K562 (cell line): ENCODE data around the gene VGLL4. TPM values are rescaled to one million over a fixed set of nuclear protein-coding genes. Genes with fewer than 3 reads are reported as not detected.

Experiments used
- ATAC-seq: fragments of 200-7000 bp; cut with Tn5 transposase; 3 replicates; pipeline ENCODE4 v1.9.1; 2020; ENCODE audit warnings: moderate library complexity
- BruUV-seq: library from RNA; stranded (reverse); fragments of 400-500 nt; replicated peaks from 2 replicates; lab custom pipeline; 2021; lab: Mats Ljungman, UMichigan
- CTCF ChIA-PET: fragments of 300-600 bp; formaldehyde crosslinking; extraction: SDS; loops from one replicate; lab custom pipeline; 2021; ENCODE audit warnings: low intra/inter-chr PET ratio; lab: Yijun Ruan, JAX
- POLR2A ChIA-PET: fragments of 300-600, 350-650 bp; sonication (Branson Sonifier 250); formaldehyde crosslinking; extraction: SDS; loops from one replicate; lab custom pipeline; 2021; ENCODE audit warnings: antibody characterized with exemption, inconsistent platforms; lab: Yijun Ruan, JAX
- DNase-seq, 4 experiments: peaks; one replicate each; pipeline versions ENCODE4 v3.0.0 to v3.0.0-alpha.2; 2011 to 2018; ENCODE audit warnings: low spot score in 3 of 4, mixed read lengths in 3 of 4; ENCODE audit errors: extremely low read depth in 1 of 4
- FAIRE-seq: peaks from 2 replicates; lab custom pipeline; 2011; peaks lifted over from hg19 to GRCh38; lab: Jason Lieb, UNC
- H2AFZ ChIP-seq: 2 replicates; pipeline ENCODE4 v1.6.0; 2011; ENCODE audit warnings: low read depth, low read length, control low read depth, inconsistent platforms
- H3K27ac ChIP-seq: fragments of 200-600 bp; 3 replicates; pipeline ENCODE4 v1.8.0; 2011; ENCODE audit warnings: low read depth, mild to moderate bottlenecking, control low read depth, inconsistent platforms, low read length, moderate library complexity, mixed read lengths; ENCODE audit errors: extremely low read depth
- H3K27me3 ChIP-seq, 2 experiments: fragments of 300-600 bp in 1 of 2; 2 replicates in 1 of 2; 3 replicates in 1 of 2; pipeline versions ENCODE4 v1.6.0 to v1.8.0; 2011; ENCODE audit warnings: inconsistent platforms in 2 of 2, low read length in 2 of 2, mild to moderate bottlenecking in 1 of 2, mixed read lengths in 1 of 2, moderate library complexity in 1 of 2; ENCODE audit not compliant: control insufficient read depth in 2 of 2, insufficient read depth in 2 of 2
- H3K36me3 ChIP-seq: fragments of 300-600 bp; 3 replicates; pipeline ENCODE4 v1.8.0; 2011; ENCODE audit warnings: mild to moderate bottlenecking, low read length, inconsistent platforms; ENCODE audit not compliant: control insufficient read depth, insufficient read depth
- H3K4me1 ChIP-seq, 2 experiments: fragments of 200-600 bp in 1 of 2; replicated peaks in 1 of 2; 2 replicates in 1 of 2; 3 replicates in 1 of 2; pipeline versions ENCODE4 v1.5.1 to v1.8.0; 2011; ENCODE audit warnings: inconsistent platforms in 2 of 2, low read length in 2 of 2, mild to moderate bottlenecking in 1 of 2, mixed read lengths in 1 of 2, moderate library complexity in 1 of 2; ENCODE audit not compliant: control insufficient read depth in 2 of 2, insufficient read depth in 2 of 2
- H3K4me2 ChIP-seq: 2 replicates; pipeline ENCODE4 v1.6.1; 2011; ENCODE audit warnings: low read length, control low read depth, inconsistent platforms, mixed read lengths; ENCODE audit not compliant: insufficient read depth
- H3K4me3 ChIP-seq: fragments of 200-600 bp; sonication (generic), shearing (Covaris generic); 2 replicates; pipeline ENCODE4 v1.5.1; 2016; ENCODE audit warnings: control low read depth, inconsistent platforms
- H3K79me2 ChIP-seq: fragments of 200-600 bp; 3 replicates; pipeline ENCODE4 v1.8.0; 2011; ENCODE audit warnings: low read length, inconsistent platforms; ENCODE audit not compliant: control insufficient read depth, insufficient read depth
- H3K9ac ChIP-seq, 2 experiments: 2 replicates each; pipeline versions ENCODE4 v1.6.0 to v1.6.1; 2011; ENCODE audit warnings: low read depth in 2 of 2, low read length in 2 of 2, control low read depth in 1 of 2, inconsistent platforms in 1 of 2, mild to moderate bottlenecking in 1 of 2, mixed read lengths in 1 of 2; ENCODE audit not compliant: insufficient read depth in 1 of 2
- H3K9me1 ChIP-seq: one replicate; pipeline ENCODE4 v1.6.0; 2011; ENCODE audit warnings: inconsistent platforms, mild to moderate bottlenecking, low read length, moderate library complexity; ENCODE audit not compliant: control insufficient read depth, insufficient read depth
- H3K9me3 ChIP-seq: replicated peaks from 2 replicates; pipeline ENCODE4 v1.5.1; 2011; ENCODE audit warnings: low read depth, low read length, inconsistent platforms; ENCODE audit not compliant: control insufficient read depth, insufficient read depth
- H4K20me1 ChIP-seq: replicated peaks from 2 replicates; pipeline ENCODE4 v1.6.1; 2011; ENCODE audit warnings: low read length, inconsistent platforms, mixed read lengths; ENCODE audit not compliant: control insufficient read depth, insufficient read depth
- BMI1 ChIP-seq: fragments of 150-350 bp; IDR thresholded peaks from 2 replicates; pipeline ENCODE4 v1.6.1; 2014; ENCODE audit warnings: low read length
- KAT7 ChIP-seq: sonication (generic); formaldehyde crosslinking; IDR thresholded peaks from 2 replicates; pipeline ENCODE4 v1.8.0; 2022; ENCODE audit warnings: missing genetic modification reagents, mild to moderate bottlenecking, borderline replicate concordance
- MYNN ChIP-seq, 2 experiments: sonication (generic); formaldehyde crosslinking in 1 of 2; IDR thresholded peaks; 2 replicates each; pipeline versions ENCODE4 v1.5.0 to v1.6.1; 2016 to 2020; ENCODE audit warnings: antibody characterized with exemption in 1 of 2, missing genetic modification reagents in 1 of 2
- SETDB1 ChIP-seq: IDR thresholded peaks from one replicate; pipeline ENCODE4 v1.6.1; 2012; ENCODE audit warnings: low read length, control low read depth, inconsistent platforms
- SMARCB1 ChIP-seq: IDR thresholded peaks from 2 replicates; pipeline ENCODE4 v1.6.1; 2011; ENCODE audit warnings: improper control_type of control experiment, low read depth; ENCODE audit not compliant: insufficient read length
- ZNF407 ChIP-seq: fragments of 450-650 bp; IDR thresholded peaks from 2 replicates; pipeline ENCODE4 v1.6.1; 2016; ENCODE audit warnings: low read depth
- ZNF445 ChIP-seq: fragments of 250-450 bp; sonication (Bioruptor Pico); IDR thresholded peaks from 2 replicates; pipeline ENCODE4 v1.4.0; 2020; ENCODE audit warnings: low read depth, mild to moderate bottlenecking, moderate library complexity
- ZNF507 ChIP-seq: conservative IDR thresholded peaks from 2 replicates; pipeline ENCODE4 v1.6.1; 2017; ENCODE audit warnings: missing genetic modification characterization, missing compliant biosample characterization
- WGBS: fragments of 100-300 bp; shearing (Covaris generic); methylation state at CpG from one replicate; pipeline ENCODE4 v1.1.6; 2016; ENCODE audit warnings: low coverage, mixed read lengths; ENCODE audit not compliant: insufficient coverage; ENCODE audit errors: missing lambda C conversion rate; 5-methylcytosine and 5-hydroxymethylcytosine counted together
- in situ Hi-C: fragments of 300-500 bp; cut with MboI; formaldehyde crosslinking; loops from 4 replicates; pipeline ENCODE4 v1.15.0; 2018; ENCODE audit warnings: inconsistent platforms, mixed read lengths
- intact Hi-C: fragments of 100-400 bp; cut with micrococcal nuclease; formaldehyde crosslinking; loops from 2 replicates; pipeline ENCODE4 v1.14.2; 2022
- polyA plus RNA-seq, 8 experiments: library from polyadenylated mRNA; depleted of rRNA in 4 of 8; stranded (reverse) in 5 of 8; unstranded in 3 of 8; fragments of >200 nt; fragmentation: Nextera tagmentation in 2 of 8; fragmentation: Illumina TruSeq in 1 of 8; extraction: Ambion mirVana in 2 of 8; extraction: Trizol in 1 of 8; gene quantifications; 2 replicates each; pipeline versions ENCODE4 v1.2.1 to v1.2.3, GENCODE V29; 2011 to 2014; ENCODE audit warnings: inconsistent platforms in 1 of 8, missing spikeins in 1 of 8
- total RNA-seq, 7 experiments: library from RNA; depleted of rRNA in 6 of 7; stranded (reverse); fragments of >200 nt in 6 of 7; fragmentation: Illumina TruSeq in 2 of 7; extraction: Trizol in 2 of 7; gene quantifications; 2 replicates each; pipeline versions ENCODE4 v1.2.1 to v1.2.3, GENCODE V29; 2011 to 2021; ENCODE audit warnings: low replicate concordance in 1 of 7
- TF ChIP-seq, protein P1 (sequence below): fragments of 250-450 bp; sonication (Bioruptor Pico); IDR thresholded peaks from 2 replicates; pipeline ENCODE4 v1.4.0; 2020; ENCODE audit warnings: mild to moderate bottlenecking

Gene VGLL4
- total and polyA plus RNA-seq, 9 of the 15 experiments (the other 6 are each of a cell fraction or from before 2014, with no cell fraction given), result 0.27 to 10.9 (median 8.6) TPM

GRCh38 chr3:11583235-11583634 is 60.5 kb downstream of the VGLL4 start (continued):
- TF ChIP-seq SMARCB1 (no peak), ZNF445 (CRISPR knock-in tag) (no peak), BMI1 (no peak), SETDB1 (no peak)

DNA sequence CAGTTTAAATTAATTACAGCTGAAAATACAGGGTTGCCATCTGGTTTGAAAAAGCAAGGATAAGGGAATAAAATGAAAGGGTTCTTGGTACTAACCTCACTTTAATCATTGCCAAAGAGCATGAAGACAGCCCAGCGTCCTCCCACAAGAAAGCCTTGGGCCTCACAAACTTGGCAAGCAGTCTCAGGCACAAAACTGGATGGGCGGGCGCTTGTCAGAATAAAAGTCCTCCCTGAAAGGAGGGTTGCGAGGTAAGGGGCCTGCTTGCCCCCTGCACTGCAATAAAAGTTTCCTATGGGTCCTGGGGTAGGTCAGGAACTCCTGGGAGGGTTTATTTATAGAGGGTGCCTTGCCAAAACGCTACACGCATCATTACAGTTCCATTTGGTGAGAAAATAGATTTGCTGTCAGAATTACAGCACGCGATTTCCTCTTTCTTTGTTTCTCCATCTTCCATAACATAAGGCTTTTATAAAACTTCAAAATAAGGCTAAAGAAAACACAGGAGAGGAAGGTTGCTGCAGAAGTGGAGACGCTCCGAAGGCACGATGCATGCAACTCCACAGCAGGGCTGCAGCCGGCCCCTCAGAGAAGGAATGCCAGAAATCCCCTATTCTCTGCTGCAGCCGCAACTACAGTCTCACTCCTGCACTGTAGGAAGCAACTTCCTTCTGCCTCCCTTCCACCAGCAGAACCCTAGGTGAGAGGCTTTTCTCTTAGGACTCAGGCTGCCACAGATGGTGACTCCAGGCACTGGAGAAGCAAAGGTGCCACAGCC is 61.3 kb downstream of the VGLL4 start:
- Histone ChIP-seq H3K27me3 (peaks cover 0 to 17% of the 10 kb centered on the region in 2 experiments; a peak in 2 of 5 replicates), H3K4me1 (no peaks in the 10 kb centered on the region), H3K79me2 (no peaks in the 10 kb centered on the region; the same call in 2 of the 3 replicates), H3K9me3 (no peaks in the 10 kb centered on the region), H3K9me1 (no peaks in the 10 kb centered on the region), H3K36me3 (no peaks in the 10 kb centered on the region), H4K20me1 (peaks cover 18% of the 10 kb centered on the region; the same call in 1 of the 2 replicates), H2AFZ (no peak overlapping the region), H3K4me3 (no peak overlapping the region), H3K4me2 (no peak overlapping the region), H3K27ac (no peak overlapping the region), H3K9ac (no peak overlapping the region)
- TF ChIP-seq, protein P1, sequence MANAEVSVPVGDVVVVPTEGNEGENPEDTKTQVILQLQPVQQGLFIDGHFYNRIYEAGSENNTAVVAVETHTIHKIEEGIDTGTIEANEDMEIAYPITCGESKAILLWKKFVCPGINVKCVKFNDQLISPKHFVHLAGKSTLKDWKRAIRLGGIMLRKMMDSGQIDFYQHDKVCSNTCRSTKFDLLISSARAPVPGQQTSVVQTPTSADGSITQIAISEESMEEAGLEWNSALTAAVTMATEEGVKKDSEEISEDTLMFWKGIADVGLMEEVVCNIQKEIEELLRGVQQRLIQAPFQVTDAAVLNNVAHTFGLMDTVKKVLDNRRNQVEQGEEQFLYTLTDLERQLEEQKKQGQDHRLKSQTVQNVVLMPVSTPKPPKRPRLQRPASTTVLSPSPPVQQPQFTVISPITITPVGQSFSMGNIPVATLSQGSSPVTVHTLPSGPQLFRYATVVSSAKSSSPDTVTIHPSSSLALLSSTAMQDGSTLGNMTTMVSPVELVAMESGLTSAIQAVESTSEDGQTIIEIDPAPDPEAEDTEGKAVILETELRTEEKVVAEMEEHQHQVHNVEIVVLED (CRISPR knock-in tag), result no peak
- TF ChIP-seq ZNF507 (tag) (no peak), ZNF407 (no peak), MYNN (IDR thresholded peaks at IDR 0.05) (peak; percentile 99), MYNN (CRISPR knock-in tag; IDR thresholded peaks at IDR 0.05) (peak; percentile 85; the same call in 1 of the 2 replicates), KAT7 (CRISPR knock-in tag) (no peak)
- no peak for DNase-seq
- WGBS, result 30% methylated on average over 12 of the region's 13 CpGs
- ChIA-PET CTCF (no interaction called here), POLR2A (interaction anchor here (0.9 kb wide), 2 partner anchors 25 to 212 kb away, joined by 3 read pairs; no protein-coding TSS in a partner anchor)
- in situ Hi-C loops, result no loop called here
- no peak for FAIRE-seq
- no TSS peak for BruUV-seq
- ATAC-seq, result no peak
- intact Hi-C loops, result no loop called here
